Measurements from ENCODE around the gene GABRA5. TPM values are rescaled to one million over a fixed set of nuclear protein-coding genes. Genes with fewer than 3 reads are reported as not detected.

The GABRA5 gene
- total RNA-seq, 1 experiment from 2014 or later: not detected

GRCh38 chr15:26928051-26928450 lies 61.2 kb downstream of the GABRA5 start:
- Histone ChIP-seq H3K4me1 (no peaks in the 10 kb centered on the region), H3K9me3 (no peaks in the 10 kb centered on the region), H3K27me3 (replicated peaks; ENCODE audit: control insufficient read depth, insufficient read depth, low read length) (no peaks in the 10 kb centered on the region), H3K36me3 (ENCODE audit: control insufficient read depth, insufficient read depth, low read length) (no peaks in the 10 kb centered on the region), H3K4me3 (ENCODE audit: low read depth, low read length) (no peak overlapping the region)
- TF ChIP-seq CTCF (IDR thresholded peaks at IDR 0.05; ENCODE audit: insufficient read depth in 1 of 2, low read depth in 1 of 2, low read length in 1 of 2, severe bottlenecking in 1 of 2, unreplicated experiment in 1 of 2): no peak
- no TSS peak for BruUV-seq (replicated peaks)
- intact Hi-C loops (cut with micrococcal nuclease; ENCODE audit: unreplicated experiment): no loop called here
- Mint-ChIP-seq H3K4me1 (ENCODE audit: low read depth, unreplicated experiment) (no peaks in the 10 kb centered on the region), H3K27me3 (ENCODE audit: insufficient read depth, unreplicated experiment) (no peaks in the 10 kb centered on the region), H3K36me3 (ENCODE audit: insufficient read depth, unreplicated experiment) (no peaks in the 10 kb centered on the region), H3K27ac (ENCODE audit: unreplicated experiment) (no peak overlapping the region), H3K9me3 (ENCODE audit: unreplicated experiment) (peaks cover 22% of the 10 kb centered on the region), H3K4me3 (ENCODE audit: unreplicated experiment) (no peak overlapping the region)
- POLR2A ChIA-PET: no interaction called here
- CTCF ChIA-PET: no interaction called here
- DNase-seq: no peak

- H3K4me1 Mint-ChIP-seq (ENCODE audit: low read depth, unreplicated experiment): no peaks in the 10 kb centered on the region
- TF ChIP-seq CTCF (IDR thresholded peaks at IDR 0.05; ENCODE audit: insufficient read depth in 1 of 2, low read depth in 1 of 2, low read length in 1 of 2, severe bottlenecking in 1 of 2, unreplicated experiment in 1 of 2): no peak
- POLR2A ChIA-PET: no interaction called here
These were observed 62.7 kb downstream of the GABRA5 start for GRCh38 chr15:26929588-26929987.

GRCh38 chr15:26934848-26935247 lies 68.0 kb downstream of the GABRA5 start:
- Histone ChIP-seq H3K9me3 (no peaks in the 10 kb centered on the region), H3K27me3 (replicated peaks; ENCODE audit: control insufficient read depth, insufficient read depth, low read length) (no peaks in the 10 kb centered on the region), H3K4me3 (ENCODE audit: low read depth, low read length) (no peak overlapping the region), H3K36me3 (ENCODE audit: control insufficient read depth, insufficient read depth, low read length) (no peaks in the 10 kb centered on the region), H3K4me1 (no peaks in the 10 kb centered on the region)
- Mint-ChIP-seq H3K9me3 (ENCODE audit: unreplicated experiment) (peaks cover 21% of the 10 kb centered on the region), H3K27ac (ENCODE audit: unreplicated experiment) (no peak overlapping the region), H3K4me1 (ENCODE audit: low read depth, unreplicated experiment) (no peaks in the 10 kb centered on the region), H3K27me3 (ENCODE audit: insufficient read depth, unreplicated experiment) (peaks cover 7% of the 10 kb centered on the region), H3K4me3 (ENCODE audit: unreplicated experiment) (no peak overlapping the region), H3K36me3 (ENCODE audit: insufficient read depth, unreplicated experiment) (no peaks in the 10 kb centered on the region)
- no peak for TF ChIP-seq CTCF (IDR thresholded peaks at IDR 0.05; ENCODE audit: insufficient read depth in 1 of 2, low read depth in 1 of 2, low read length in 1 of 2, severe bottlenecking in 1 of 2, unreplicated experiment in 1 of 2)
- POLR2A ChIA-PET: no interaction called here
- no TSS peak for BruUV-seq (replicated peaks)
- no peak for DNase-seq
- CTCF ChIA-PET: no interaction called here
- intact Hi-C loops (cut with micrococcal nuclease; ENCODE audit: unreplicated experiment): no loop called here

More at GRCh38 chr15:26929588-26929987, 62.7 kb downstream of the GABRA5 start:
- Histone ChIP-seq H3K4me1 (no peaks in the 10 kb centered on the region), H3K9me3 (no peaks in the 10 kb centered on the region), H3K36me3 (ENCODE audit: control insufficient read depth, insufficient read depth, low read length) (no peaks in the 10 kb centered on the region), H3K27me3 (replicated peaks; ENCODE audit: control insufficient read depth, insufficient read depth, low read length) (no peaks in the 10 kb centered on the region), H3K4me3 (ENCODE audit: low read depth, low read length) (no peak overlapping the region)
- Mint-ChIP-seq H3K36me3 (ENCODE audit: insufficient read depth, unreplicated experiment) (no peaks in the 10 kb centered on the region), H3K27ac (ENCODE audit: unreplicated experiment) (no peak overlapping the region), H3K4me3 (ENCODE audit: unreplicated experiment) (no peak overlapping the region), H3K27me3 (ENCODE audit: insufficient read depth, unreplicated experiment) (no peaks in the 10 kb centered on the region), H3K9me3 (ENCODE audit: unreplicated experiment) (peaks cover 22% of the 10 kb centered on the region)
- CTCF ChIA-PET: no interaction called here
- no peak for DNase-seq
- intact Hi-C loops (cut with micrococcal nuclease; ENCODE audit: unreplicated experiment): no loop called here
- no TSS peak for BruUV-seq (replicated peaks)

All from Caco-2 (cell line).